ENCODE results near the gene SLC2A8.

SLC2A8 gene

GRCh38 chr9:127426756-127427155 is 29.8 kb downstream of the SLC2A8 start:
- in situ Hi-C loops (cut with MboI; ENCODE audit: low sequenced_read_pairs) = no loop called here

DNA sequence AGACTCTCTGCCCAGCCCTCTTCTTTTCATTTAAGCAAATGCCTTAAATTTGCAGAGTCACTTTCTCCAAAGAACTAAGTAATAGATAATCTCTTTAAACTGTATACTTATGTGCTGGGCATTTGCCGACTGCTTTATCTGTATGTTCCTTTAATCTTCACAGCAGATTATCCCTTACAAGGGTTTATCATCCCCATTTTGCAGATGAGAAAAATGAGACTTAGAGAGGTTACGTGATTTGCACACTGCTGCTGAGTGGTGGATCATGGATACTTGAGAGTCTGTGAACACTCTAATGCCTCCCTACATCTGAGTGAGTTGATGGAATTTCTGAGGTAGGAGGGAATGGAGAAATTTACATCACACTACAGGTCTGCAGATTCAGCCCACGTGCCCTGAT is 31.4 kb downstream of the SLC2A8 start:
- in situ Hi-C loops (cut with MboI; ENCODE audit: low sequenced_read_pairs) = no loop called here

DNA sequence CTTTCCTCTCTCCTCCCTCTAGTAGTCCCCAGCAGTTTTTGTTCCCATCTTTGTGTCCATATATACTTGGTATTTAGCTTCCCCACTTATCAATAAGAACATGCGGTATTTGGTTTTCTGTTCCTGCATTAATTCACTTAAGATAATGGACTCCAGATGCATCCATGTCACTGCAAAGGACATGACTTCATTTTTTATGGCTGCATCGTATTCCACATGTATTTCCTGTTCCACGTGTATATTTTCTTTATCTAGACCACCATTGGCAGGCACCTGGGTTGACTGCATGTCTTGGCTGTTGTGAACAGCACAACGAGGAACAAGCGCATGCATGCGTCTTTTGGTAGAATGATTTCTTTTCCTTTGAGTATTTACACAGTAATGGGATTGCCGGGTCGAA is 33.4 kb downstream of the SLC2A8 start:
- in situ Hi-C loops (cut with MboI; ENCODE audit: low sequenced_read_pairs) = no loop called here

DNA sequence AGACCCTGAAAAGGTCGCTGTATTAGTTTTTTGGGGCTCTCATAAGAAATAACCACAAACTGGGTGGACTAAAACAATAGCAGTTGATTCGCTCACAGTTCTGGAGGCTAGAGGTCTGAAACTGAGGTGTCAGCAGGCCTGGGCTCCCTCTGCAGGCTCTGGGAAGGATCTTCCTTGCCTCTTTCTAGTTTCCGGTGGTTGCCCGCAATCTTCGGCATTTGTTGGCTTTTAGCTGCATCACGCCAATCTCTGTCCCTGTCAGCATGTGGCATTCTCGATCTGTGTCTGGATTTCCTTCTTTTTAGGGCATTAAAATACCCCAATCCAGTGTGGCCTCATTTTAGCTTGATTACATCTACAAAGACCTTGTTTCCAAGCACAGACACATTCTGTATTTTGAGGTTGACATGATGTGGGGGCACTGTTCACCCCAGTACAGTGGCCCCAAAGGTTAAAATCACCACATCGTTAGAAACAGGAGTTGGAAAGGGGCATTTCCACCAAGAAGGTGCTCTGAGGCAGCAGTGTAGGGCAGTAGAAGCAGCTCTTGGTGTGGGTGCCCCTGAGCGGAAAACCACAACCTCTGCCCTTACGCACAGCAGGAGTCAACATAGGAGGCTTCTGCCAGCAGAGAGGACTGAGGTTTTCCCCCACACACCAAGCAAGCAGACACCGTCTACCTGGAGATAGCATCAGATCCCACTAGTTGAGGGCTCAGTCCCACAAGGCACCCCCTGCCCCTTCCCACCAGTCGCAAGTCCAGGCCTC is 40.7 kb downstream of the SLC2A8 start:
- in situ Hi-C loops (cut with MboI; ENCODE audit: low sequenced_read_pairs) = no loop called here

DNA sequence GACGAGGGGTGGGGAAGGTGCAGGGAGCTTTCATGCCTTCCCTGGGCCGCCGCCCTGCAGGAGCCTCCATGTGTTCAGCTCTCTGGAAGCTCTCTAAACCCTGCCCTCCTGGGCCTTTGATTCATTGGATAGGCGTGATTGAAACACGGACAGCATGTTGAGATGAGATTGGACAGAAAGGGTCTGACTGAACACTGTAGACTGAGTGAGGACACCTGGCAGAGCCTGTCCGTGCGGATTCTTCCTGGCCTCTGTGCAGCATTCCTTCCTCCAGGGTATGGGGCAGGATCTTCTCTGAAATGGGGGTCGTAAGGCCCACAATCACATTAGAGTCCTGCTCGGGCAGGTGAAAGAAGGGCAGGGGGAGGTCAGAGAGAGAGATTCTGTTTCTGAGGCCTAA is 41.4 kb downstream of the SLC2A8 start:
- in situ Hi-C loops (cut with MboI; ENCODE audit: low sequenced_read_pairs) = no loop called here

GRCh38 chr9:127444283-127444920 is 47.4 kb downstream of the SLC2A8 start:
- in situ Hi-C loops (cut with MboI; ENCODE audit: low sequenced_read_pairs) = no loop called here

- in situ Hi-C loops (cut with MboI; ENCODE audit: low sequenced_read_pairs) = no loop called here
Measured at GRCh38 chr9:127444921-127445850, 48.2 kb downstream of the SLC2A8 start.

DNA sequence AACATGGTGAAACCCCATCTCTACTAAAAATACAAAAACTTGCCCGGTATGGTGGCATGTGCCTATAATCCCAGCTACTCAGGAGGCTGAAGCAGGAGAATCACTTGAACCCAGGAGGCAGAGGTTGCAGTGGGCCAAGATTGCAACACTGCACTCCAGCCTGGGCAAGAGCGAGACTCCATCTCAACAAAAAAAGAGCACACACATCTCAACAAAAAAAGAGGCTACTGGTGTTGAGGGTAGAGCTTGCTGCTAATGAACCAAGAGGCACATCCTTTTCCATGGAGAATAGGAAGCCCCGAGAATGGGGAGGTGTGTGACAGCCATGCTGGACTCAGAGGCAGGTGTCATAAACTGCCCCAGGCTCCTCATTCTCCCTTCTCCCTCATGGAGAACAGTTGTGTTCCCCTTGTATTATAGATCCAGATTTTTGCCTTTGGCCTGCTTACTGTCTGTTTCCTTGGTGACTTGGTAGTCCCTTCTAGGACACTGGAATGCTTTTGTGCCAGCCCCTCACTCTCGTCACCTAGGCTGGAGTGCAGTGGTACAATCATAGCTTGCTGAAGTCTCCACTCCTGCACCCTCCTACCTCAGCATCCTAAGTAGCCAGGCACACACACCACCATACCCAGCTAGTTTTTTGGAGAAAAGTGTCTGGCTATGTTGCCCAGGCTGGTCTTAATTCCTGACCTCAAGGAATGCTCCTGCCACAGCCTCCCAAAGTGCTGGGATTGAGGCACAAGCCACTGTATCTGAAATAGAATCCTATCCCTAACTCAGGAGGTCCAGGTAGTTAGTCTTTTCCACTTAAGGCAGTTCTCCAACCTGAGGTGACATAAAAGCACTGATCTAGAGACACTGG is 49.1 kb downstream of the SLC2A8 start:
- in situ Hi-C loops (cut with MboI; ENCODE audit: low sequenced_read_pairs) = no loop called here

DNA sequence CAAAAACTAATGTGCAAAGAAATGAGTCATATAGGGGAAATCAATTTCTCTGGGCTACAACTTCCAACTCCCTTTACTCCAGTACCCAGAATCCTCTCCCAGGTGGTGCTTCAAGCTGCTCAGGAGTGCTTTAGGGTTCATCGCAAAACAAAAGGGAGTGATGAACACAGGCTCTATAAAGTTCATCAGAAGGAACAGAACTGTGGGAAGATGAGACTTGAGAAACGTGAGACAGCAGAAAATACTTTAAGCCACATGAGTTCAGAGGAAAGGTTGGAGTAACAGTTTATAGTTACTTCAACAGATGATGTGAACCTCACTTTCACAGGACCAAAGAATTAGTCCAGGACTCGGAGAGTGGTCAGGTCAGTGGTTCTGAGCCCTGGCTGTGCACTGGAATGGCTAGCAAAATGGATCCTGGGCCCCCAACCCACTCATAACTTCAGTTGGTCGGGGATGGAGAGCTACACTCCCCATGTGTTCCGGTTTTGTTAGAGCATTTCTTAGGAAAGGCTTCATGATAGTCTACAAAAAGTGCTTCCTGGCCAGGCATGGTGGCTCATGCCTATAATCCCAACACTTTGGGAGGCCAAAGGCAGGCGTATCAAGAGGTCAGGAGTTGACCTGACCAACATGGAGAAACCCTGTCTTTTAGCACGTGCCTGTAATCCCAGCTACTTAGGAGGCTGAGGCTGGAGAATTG is 49.9 kb downstream of the SLC2A8 start:
- in situ Hi-C loops (cut with MboI; ENCODE audit: low sequenced_read_pairs) = no loop called here

GRCh38 chr9:127447416-127448111 is 50.6 kb downstream of the SLC2A8 start:
- in situ Hi-C loops (cut with MboI; ENCODE audit: low sequenced_read_pairs) = no loop called here

- in situ Hi-C loops (cut with MboI; ENCODE audit: low sequenced_read_pairs) = no loop called here
Measured at GRCh38 chr9:127448112-127448805, 51.3 kb downstream of the SLC2A8 start.

GRCh38 chr9:127449332-127449966 is 52.5 kb downstream of the SLC2A8 start:
- in situ Hi-C loops (cut with MboI; ENCODE audit: low sequenced_read_pairs) = no loop called here

DNA sequence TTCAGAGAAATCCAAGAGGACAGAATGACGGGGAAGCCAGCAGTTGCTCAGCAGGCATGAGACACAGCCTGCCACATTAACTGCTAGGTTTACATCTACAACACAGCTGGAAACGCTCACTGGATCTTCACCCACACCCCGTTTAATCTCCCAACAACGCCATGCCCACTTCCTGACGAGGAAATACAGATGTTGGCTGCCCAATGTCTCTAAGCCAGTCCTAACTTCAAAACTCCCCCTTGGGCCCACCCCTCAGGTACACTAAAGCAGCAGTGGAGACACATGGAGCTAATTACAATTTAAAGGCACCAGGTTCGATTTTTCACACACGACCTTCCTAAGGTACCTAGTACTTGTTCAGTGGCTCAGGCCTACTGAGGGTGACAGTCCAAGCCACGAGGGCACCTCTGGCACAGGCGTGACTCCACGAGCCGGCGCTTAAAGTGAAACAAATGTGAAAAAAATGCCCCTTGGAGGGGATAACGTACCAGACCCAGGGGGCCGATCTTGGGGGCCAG is 53.3 kb downstream of the SLC2A8 start:
- in situ Hi-C loops (cut with MboI; ENCODE audit: low sequenced_read_pairs) = no loop called here

- in situ Hi-C loops (cut with MboI; ENCODE audit: low sequenced_read_pairs) = no loop called here
Measured at GRCh38 chr9:127450830-127451607, 54.0 kb downstream of the SLC2A8 start, which contains the start of the genes LRSAM1 and RPL12. Gene LRSAM1, plus strand, starts transcription at chr9:127451510. Its CDS starts 3,018 bp downstream, at chr9:127454528. Gene RPL12, minus strand, starts transcription at chr9:127451406. Its CDS starts 89 bp downstream, at chr9:127451317.

DNA sequence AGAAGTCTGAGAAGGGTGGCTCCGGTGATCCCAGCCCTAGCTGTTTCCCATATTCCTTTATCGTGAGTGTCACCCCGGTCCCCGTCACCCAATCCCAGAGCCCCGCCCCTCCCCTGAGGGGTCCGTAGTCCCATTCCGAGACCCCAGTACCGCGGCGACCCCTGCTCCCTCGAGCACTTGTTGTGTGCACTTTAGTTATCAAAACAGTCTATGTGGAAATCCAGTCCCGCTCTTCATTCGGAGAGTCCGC is 54.6 kb downstream of the SLC2A8 start:
- in situ Hi-C loops (cut with MboI; ENCODE audit: low sequenced_read_pairs) = no loop called here

DNA sequence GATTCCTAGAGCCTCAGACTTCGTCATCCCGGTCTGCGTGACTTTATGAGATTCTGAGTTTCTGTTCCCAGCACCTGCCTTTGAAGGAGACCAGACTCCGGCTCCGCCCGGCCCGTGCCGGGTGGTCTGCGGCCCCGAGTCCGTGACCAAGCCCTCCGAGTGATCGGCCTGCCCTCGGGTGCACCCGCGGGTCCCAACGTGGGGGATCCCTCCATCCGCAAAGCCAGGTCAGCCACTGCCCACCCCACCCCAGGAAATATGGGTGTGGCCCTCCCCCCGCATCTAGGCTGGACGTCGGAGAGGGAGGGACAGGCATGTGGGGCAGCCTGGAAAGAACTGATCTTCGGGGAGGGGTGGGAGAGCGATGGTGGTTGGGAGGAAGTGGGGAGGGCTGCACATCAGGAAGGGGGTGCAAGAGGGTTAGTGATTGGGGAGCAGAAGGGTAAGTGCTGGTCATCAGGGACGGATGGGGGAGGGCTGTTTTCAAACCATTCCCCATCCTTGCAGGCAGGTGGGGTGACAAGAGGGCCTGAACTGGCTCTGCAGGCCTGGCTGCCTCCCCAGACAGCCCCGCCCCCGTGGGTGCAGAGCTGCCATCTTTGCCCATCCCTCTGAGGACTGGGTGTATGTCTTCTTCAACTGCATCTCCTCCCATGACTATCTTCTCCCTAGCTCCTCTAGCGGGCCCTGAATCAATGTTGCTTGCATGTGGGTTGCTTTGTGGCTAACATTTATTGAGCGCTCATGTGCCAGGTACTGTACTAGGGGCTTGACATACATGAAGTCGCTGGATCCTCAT is 55.1 kb downstream of the SLC2A8 start:
- in situ Hi-C loops (cut with MboI; ENCODE audit: low sequenced_read_pairs) = no loop called here

GRCh38 chr9:127452691-127453090 is 55.7 kb downstream of the SLC2A8 start:
- in situ Hi-C loops (cut with MboI; ENCODE audit: low sequenced_read_pairs) = no loop called here
